ENCODE measurements around the gene TLE2.

Gene TLE2

DNA sequence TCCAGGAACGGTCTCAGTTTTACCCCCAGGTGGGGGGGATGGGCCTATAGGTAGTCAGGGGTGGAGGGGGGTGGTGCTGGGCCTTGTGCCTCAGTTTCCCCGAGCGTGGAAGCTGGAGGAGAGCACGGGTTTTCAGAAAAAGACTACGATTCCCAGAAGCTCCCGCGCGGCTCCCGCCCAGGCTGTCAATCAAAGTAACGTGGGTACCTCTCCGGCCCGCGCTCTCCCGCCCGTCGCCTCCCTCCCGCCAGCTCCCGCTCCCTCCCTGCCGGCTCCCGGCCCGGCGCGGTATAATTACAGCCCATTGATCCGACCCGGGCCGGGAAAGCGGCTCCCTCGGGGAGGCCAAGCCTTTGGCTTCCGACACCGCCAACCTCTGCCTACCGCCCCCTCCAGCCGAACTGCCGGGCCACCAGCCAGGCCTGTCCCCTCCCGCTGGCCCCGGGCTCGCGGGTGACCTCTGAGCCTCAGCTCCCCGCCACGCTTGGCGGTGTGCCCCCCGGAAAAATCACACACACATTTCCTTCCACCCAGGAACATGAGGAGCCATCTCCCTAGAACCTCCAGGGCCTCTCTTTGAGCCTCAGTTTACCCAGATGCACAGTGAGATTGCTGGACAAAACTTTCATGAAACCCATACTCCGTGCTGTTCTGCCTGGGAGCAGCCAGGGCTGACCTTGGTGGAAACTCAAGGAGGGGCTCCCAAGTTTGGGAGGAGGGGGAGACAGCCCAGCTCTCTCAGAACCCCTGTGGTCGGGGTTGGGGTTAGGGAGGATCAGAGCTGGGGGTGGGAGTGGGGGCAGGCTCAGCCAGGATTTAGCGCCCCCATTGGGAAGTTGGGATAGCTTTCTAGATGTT, 7.3 kb upstream of the TLE2 start:
- DNase-seq (ENCODE audit: low read depth), result peak; percentile 96

DNA sequence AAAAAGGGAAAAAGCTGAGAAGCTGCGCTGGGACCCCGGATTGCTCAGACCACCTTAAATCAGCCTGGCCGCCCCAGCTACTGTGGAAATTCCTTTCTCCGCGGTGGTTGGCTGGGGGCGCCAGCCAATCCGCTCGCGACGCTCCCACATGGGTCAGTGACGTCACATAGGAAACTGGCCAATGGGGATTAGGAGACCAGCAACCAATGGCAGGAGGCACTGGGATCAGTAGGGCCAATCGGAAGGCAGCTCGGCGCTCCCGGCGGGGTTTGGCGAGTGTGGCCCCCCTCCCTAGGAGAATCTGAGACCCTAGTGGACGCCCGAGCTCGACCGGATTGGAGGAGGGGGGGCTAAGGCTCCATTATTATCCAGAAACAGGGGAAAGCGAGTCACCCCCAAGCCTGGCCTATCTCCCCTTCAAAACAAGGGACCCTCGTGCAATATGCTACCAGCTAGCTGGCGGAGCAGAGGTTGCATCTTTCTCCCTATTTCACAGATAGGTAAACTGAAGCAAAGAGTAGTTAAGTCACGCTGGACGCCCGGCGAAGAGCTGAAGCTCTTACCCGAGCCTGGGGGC, 6.5 kb upstream of the TLE2 start:
- peak; percentile 99 for DNase-seq (ENCODE audit: low read depth)

DNA sequence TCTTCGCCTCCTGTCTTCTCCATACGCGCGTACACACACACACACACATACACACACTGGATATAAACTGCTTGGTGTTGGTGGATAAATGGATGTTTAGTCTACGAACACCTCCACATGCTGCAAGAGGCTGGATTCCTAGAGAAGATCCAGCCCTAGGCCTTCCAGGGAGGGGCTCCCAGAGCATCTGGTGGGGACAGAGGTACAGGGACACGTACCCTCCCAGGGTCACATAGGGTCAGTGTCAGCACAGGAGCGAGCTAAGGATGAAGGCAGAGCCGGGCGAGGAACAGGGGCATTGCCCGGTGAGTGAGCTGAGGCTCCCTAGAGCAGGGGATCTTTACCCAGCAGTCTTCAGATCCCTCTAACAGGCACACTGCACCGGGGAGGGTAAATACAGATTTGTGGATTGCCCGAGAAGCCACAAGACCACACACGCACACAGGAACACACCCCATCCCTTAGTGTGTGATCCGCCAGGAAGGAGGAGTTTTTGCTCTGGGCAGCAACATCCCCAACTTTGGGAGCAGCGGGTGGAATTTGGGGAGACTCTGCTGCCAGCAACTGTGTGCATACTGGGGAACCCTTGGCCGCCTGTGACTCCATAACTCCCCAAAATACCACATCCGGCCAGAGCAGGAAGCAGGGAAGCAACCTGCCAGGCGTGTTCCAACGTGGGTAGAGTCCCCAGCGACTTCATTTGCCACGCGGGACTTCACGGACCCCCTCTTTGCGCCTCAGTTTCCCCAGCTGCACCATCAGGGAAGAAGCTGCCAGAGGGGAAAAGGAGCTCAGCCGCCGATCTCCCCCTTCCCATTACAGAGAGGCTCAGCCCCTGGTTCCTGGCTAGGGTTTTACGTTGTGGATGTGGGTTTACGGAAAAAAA, 5.8 kb upstream of the TLE2 start:
- peak; percentile 60 for DNase-seq (ENCODE audit: low read depth)

DNA sequence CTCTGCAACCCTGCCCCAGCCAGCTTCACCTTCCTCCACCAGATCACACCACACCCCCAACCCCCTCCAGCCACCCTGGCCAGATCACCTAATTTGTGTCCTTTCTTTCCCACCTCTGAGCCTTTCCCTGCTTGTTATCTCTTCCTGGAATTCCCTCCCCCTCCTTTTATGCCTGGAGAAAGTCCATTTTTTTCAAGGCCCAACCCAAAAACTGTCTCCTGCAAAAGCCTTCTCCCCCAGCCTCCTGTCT, 5.3 kb upstream of the TLE2 start:
- DNase-seq (ENCODE audit: low read depth), result no peak

DNA sequence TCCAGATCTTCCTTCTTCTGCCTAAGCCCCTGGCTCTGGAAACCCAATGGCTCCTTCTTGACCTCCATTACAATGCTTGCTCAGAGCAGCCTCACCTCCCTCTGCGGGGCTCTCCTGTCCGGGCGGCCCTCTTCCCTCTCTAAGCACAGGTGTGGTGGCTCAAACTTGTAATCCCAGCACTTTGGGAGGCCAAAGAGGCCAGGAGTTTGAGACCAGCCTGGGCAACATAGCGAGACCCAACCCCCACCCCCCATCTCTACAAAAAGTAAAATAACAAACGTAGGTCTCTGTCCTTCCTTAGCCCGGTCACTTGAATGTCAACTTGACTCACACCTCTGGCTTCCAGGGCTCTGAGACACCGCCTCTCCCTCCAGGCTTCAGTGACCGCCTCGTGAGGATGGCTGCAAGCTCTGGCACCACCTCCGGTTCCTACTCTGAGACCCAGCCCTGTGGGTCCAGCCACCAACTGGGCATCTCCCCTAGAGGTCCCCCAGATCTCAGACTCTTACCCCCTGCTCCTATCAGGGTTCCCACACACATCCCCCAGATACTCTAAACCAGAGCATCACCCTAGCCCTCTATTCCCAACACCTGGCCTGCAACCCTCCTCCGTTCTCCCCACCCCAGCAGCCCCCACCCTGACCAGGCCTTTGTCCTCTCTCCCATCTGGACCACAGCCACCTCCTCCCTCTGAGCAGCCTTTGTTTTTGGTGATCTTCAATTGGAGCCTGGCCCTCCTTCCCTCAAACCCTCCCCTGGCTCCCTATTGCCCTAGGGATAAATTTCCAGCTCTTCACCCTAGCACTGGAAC, 4.7 kb upstream of the TLE2 start:
- DNase-seq (ENCODE audit: low read depth), result no peak

DNA sequence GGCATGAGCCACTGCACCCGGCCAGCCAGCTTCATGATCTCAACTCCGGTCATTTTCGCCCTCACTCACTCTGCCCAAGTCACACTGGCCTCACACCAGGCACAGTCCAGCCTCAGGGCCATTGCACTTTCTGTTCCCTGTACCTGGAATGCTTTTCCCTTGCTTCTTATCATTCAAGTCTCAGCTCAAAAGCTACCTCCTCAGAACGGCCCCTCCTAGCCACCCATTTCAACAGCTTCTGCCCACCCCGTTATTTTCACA, 2.5 kb upstream of the TLE2 start:
- DNase-seq (ENCODE audit: low read depth), result no peak

DNA sequence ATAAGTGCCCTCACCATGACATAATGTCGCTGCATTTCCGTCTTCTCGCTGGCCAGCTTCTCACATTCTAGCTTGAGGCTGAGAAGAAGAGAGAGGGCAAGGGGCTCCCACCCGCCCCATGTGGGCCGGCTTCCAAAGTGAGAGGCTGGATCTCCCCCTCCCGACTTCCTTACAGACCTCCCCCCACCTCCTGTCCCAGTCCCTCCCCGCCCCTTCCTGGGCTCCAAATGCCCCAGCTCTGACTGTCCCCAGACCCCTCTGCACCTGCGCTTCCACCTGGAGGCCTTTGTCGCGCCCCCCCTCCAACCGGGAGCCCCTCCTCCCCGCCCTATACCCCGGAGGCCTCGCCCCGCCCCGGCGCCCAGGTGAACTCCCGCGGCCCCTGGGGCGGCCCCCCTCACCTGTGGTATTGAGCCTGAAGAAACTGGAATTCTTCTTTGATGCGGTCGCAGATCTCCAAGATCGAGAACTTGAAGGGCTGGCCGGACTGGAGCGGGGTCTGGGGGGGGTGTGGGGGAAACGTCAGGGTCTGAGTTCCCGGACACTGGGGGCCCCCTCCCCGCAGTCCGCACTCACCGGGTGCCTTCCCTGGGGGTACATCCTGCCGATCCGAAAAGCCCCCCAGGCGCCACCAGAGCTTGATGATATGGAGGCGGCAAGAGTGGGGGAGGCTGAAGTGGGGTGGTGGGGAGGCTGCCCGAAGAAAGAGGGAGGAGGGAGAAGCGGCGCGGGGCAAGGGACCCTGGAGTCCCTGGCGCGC, 595 bp downstream of the TLE2 start:
- no peak for DNase-seq (ENCODE audit: low read depth)

DNA sequence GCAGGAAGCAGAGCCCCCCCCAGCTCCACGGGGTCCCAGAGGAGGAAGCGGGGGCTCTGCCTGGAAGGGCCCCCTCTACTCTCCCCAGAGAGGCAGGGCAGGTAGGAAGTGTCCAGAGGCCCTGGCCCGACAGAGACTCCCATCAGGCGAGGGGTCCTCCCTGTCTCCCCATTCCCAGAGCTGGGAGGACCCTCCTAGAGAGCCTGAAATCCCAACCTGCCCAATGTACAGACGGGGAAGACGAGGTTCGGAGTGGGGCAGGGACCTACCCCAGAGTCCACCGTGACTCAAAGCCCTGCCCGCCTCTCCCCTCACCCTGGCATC, 1.1 kb downstream of the TLE2 start:
- no peak for DNase-seq (ENCODE audit: low read depth)

DNA sequence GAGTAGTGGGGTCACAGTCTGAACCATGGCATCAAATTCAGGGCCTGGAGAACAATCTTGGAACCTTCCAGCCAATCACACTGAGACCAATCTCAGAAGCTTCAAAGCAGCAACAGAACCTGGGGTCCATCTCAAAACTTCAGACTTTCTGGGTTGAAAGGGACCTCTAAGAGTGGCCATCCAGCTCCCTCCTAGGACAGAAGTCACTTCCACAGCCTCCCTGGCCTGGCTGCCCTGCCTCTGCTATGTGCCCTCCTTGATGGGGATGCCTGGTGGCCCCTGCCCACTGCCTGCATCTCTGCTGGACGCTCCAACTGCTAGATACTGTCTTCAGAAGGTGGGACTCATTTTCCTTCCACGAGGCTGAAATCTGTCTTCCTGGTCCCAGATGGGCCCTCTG, 1.8 kb downstream of the TLE2 start:
- DNase-seq (ENCODE audit: low read depth), result no peak

DNA sequence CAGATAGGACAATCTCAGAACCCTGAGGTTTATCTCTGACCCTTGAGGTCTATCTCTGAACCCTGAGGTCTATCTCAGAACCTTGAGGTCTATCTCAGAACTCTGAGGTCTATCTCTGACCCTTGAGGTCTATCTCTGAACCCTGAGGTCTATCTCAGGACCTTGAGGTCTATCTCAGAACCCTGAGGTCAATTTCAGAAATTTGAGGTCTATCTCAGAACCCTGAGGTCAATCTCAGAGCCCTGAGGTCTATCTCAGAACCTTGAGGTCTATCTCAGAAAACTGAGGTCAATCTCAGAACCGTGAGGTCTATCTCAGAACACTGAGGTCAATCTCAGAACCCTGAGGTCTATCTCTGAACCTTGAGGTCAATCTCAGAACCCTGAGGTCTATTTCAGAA, 2.3 kb downstream of the TLE2 start:
- no peak for DNase-seq (ENCODE audit: low read depth)

DNA sequence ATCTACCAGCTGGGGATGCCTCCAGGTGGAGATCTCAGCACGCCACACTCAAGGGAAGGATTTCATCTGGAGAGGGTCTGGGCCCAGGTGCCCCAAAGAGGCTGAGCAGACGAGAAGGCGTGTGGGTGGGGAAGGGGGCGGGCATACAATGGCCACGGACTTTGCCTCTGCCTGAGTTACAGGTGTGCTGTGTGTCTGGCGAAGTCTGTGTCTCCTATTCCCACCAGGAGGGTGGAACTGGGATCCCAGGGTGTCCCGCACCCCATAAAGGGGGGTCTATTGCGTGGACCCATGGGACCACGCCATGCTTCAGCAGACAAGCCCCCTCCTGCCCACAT, 3.6 kb downstream of the TLE2 start:
- no peak for DNase-seq (ENCODE audit: low read depth)

DNA sequence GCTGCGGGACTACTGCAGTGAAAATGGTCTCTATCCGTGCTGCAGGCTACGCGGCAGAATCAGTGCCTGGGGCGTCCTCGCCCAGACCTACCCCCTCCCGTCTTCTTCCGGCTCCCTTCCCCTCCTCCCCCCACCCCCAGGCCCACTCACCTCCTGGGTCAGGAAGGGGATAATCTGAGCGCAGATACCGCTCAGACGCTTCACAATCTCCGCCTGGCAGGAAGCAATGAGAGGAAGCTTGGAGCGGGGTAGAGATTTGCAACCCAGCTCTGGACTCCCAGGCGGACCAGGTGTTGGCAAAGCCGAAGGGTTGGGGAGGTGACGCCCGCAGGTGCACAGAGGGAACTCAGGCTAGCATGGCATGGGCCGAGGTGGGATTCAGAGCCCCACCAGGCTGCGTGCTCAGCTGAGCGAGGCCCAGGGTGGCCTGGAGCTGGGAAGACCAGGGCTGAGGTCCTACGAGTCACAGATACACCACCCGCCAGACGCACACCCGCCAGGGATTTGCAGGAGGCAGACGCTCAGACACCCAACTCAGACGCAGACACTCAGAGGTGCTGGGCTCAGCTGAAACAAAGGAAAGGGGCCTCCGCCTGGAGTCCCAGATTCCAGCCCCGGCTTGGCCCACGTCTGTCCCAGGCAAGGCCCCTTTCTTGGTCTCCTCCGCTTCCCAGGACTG, 4.1 kb downstream of the TLE2 start:
- DNase-seq (ENCODE audit: low read depth), result no peak

DNA sequence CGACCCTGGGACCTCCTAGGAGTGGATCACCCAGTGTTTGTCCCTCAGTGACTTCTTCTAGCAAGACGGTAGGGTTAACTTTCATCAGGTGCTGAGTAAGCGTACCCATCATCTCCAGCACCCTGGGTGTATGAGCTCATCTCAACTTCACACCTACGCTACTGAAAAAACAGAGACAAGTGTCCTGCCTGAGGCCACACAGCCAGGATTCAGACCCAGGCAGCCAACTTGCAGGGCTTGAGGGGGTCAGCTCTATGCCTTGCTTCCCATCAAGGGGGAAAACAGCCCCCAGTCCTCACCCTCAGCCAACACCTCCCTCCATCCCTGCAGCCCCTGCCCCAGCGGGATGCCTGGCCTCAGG, 4.6 kb downstream of the TLE2 start:
- DNase-seq (ENCODE audit: low read depth), result no peak

DNA sequence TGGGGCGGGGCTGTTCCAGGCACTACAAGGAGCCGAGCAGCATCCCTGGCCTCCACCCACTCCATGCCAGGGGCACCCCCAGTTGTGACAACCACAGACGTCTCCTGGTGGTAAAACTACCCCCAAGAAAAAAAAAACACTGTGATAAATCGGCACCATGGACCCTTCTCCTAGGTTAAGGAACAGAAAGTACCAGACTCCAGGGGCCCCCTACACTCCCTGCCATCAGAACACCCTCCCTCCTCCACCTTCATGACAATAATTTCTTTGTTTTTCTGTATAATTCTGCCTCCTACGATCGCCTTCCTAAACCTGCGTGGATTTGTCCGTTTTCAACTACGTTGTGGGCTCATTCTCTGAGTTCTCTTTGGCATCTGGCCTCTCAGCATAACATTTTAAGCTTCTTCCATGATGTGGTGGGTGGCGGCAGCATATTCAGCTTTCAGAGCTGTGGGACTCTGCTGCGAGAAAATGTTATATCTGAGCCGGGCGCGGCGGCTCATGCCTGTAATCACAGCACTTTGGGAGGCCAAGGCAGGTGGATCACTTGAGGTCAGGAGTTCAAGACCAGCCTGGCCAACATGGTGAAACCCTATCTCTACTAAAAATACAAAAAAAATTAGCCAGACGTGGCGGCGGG, 8.6 kb downstream of the TLE2 start:
- DNase-seq (ENCODE audit: low read depth), result no peak

DNA sequence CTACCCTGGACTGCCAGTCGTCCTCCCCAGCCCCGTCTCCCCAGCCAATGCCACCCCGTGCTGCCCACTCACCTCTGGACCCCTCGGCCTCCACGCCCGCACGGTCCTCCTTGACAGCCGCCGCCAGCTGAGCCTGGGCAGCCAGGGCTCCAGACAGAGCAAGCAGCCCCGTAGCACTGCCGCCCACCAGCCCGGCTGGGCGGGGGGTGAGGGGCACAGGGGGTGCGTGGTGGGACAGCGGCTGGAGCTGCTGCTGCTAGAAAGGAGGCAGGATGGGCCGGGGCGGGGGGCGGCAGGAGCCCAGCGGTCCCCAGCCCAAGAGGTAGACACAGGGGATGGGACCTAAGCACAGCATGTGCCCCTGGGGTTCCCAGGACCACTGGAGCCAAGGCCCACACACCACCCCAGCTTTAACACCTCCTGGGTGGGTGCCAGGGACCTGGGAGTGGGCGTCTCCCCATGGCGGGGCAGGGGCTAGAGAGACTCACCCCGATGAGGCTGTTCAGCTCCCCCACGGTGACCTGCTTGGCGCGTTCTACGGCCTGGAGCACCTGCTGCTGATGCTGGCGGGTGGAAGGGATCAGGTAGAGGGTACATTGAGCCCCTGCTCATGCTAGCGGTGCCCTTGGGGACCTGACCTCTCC, 9.7 kb downstream of the TLE2 start:
- no peak for DNase-seq (ENCODE audit: low read depth)

DNA sequence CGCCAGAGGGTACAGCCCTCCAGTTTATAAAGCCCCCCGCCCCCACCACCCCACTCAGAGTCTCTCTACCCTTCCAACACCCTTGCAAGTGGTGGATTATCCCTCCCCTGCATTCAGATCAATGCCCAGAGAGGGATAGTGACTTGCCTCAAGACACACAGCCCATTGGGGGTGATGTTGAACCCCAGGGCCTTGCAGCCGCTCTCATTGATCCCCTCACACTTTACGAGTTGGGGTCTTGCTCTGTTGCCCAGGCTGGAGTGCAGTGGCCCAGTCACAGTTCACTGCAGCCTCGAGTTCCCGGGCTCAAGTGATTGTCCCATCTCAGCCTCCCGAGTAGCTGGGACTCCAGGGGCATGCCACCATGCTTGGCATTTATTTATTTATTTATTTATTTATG, 11.2 kb downstream of the TLE2 start:
- no peak for DNase-seq (ENCODE audit: low read depth)

DNA sequence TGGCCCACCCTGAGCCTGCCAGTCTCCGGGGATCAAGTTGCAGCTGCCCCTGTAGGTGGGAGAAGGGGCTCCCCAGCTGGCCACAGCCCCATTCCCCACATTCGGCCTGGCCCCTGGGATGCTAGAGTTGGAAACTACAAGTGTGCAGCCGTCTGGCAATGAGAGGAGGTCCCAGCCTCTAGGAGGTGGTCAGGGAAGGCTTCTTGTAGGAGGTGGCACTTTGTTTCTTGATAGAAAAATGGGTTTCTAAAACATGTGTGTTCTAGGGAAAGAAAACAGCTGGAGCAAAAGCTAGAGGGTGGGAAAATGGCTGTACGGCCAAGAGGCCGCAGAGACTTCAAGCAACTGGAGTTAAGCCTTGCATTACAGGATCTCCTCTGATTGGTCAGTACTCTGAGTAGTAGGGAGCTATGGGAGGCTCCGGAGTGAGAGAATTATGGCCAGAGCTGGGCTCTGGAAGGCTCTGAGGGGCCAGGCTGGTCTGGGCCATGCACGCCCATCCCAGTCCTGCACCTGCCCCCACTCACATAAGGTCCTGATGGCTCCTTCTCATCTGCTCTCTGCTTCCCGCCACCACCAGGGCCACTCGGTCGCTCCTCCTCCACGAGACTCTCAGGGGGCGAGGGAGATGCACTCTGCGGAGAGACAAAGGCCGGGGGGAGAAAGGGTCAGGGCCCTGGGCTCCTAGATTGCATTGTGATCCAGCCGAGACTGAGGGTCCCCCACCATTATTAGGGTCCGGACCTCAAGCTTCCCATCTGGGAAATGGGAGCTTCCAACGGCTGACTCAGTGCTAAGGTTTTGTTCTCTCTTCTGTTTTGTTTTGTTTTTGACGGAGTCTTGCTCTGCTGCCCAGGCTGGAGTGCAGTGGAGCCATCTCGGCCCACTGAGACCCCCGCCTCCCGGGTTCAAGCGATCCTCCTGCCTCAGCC, 13.7 kb downstream of the TLE2 start:
- DNase-seq (ENCODE audit: low read depth), result no peak

DNA sequence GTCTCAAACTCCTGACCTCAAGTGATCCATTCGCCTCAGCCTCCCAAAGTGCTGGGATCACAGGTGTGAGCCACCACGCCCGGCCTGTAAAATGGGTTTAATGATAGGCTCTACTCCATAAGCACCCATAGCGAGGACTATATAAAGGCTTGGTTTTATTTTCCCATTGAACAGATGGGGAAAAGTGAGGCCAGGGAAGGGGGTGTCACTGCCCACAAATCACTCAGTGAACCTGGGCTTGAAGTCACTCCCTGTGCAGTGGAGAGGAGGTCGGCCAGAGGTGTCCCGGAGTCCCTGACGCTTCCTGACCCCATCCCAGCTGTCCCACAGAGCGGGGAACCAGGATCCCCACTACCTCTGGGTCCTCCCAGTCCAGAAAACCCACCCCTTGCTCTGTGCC, 14.9 kb downstream of the TLE2 start:
- no peak for DNase-seq (ENCODE audit: low read depth)

DNA sequence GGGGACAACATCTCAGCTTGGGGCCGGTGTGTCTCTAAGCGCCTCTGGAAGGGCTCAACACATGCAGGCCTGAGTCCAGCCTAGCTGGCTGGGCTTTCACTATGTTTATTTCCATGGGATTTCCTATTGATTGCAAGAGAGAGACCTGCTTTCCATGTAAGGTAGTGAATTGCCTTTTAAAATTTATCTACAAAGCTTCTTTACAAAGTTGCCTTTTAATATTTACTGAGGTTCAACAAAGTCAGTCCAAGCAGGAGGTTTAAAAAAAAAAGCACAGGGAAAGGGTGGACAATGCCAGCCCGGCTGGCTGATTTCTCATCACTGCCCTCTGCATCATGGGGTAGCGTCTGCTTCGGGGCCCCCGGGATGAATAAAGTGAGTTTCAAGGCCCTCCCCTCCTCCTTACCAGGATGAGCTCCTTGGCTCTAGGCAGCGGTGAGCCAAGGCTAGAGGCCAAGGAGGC, 15.8 kb downstream of the TLE2 start:
- DNase-seq (ENCODE audit: low read depth), result no peak
